DOHH2 (cell line): ENCODE results near the gene PNPLA2.
A peak's percentile ranks its signal among the peaks of the same experiment; 100 is the strongest.

Experiments
- H3F3A ChIP-seq: fragments of 200-600 bp; sonication (generic), shearing (Covaris generic); 2 replicates; pipeline ENCODE4 v1.6.0; 2016; ENCODE audit warnings: antibody characterized with exemption, mild to moderate bottlenecking; ENCODE audit not compliant: control insufficient read depth, insufficient read depth
- H3K27ac ChIP-seq: fragments of 200-600 bp; sonication (generic); 2 replicates; pipeline ENCODE4 v1.5.1; 2014; ENCODE audit warnings: low read depth, mild to moderate bottlenecking, low read length, moderate library complexity
- H3K27me3 ChIP-seq: fragments of 200-600 bp; sonication (generic); 2 replicates; pipeline ENCODE4 v1.6.1; 2014; ENCODE audit warnings: mild to moderate bottlenecking, low read length, mixed read lengths; ENCODE audit not compliant: control insufficient read depth
- H3K36me3 ChIP-seq: fragments of 200-600 bp; sonication (generic); 2 replicates; pipeline ENCODE4 v1.6.1; 2014; ENCODE audit warnings: mild to moderate bottlenecking, low read length, moderate library complexity, mixed read lengths; ENCODE audit not compliant: control insufficient read depth
- H3K4me1 ChIP-seq: fragments of 200-600 bp; sonication (generic); 2 replicates; pipeline ENCODE4 v1.6.1; 2014; ENCODE audit warnings: mild to moderate bottlenecking, low read length, mixed read lengths; ENCODE audit not compliant: control insufficient read depth
- H3K4me2 ChIP-seq: fragments of 200-600 bp; sonication (generic); 2 replicates; pipeline ENCODE4 v1.6.0; 2014; ENCODE audit warnings: mild to moderate bottlenecking, low read length, moderate library complexity
- H3K4me3 ChIP-seq: fragments of 200-600 bp; sonication (generic); 2 replicates; pipeline ENCODE4 v1.5.1; 2014; ENCODE audit warnings: mild to moderate bottlenecking, low read length, mixed read lengths
- H3K79me2 ChIP-seq: fragments of 200-600 bp; sonication (generic); 2 replicates; pipeline ENCODE4 v1.6.1; 2014; ENCODE audit warnings: mild to moderate bottlenecking, low read length, mixed read lengths; ENCODE audit not compliant: control insufficient read depth
- H3K9me2 ChIP-seq: fragments of 200-600 bp; sonication (generic); replicated peaks from 2 replicates; pipeline ENCODE4 v1.6.1; 2014; ENCODE audit warnings: mild to moderate bottlenecking, low read length, mixed read lengths; ENCODE audit not compliant: control insufficient read depth
- H3K9me3 ChIP-seq: fragments of 200-600 bp; sonication (generic); 2 replicates; pipeline ENCODE4 v1.6.1; 2014; ENCODE audit warnings: antibody characterized with exemption, low read length, mixed read lengths; ENCODE audit not compliant: control insufficient read depth, insufficient read depth
- H4K20me1 ChIP-seq: fragments of 200-600 bp; sonication (generic); 2 replicates; pipeline ENCODE4 v1.6.0; 2014; ENCODE audit warnings: low read depth, mild to moderate bottlenecking, antibody characterized with exemption, low read length, moderate library complexity; ENCODE audit not compliant: control insufficient read depth, insufficient read depth
- EZH2phosphoT487 ChIP-seq: fragments of 200-600 bp; sonication (generic); IDR thresholded peaks from 2 replicates; pipeline ENCODE4 v1.6.1; 2017; ENCODE audit warnings: borderline replicate concordance, mild to moderate bottlenecking, antibody characterized with exemption, low read length, moderate library complexity, mixed read lengths
- TF ChIP-seq, protein P1 (sequence below): fragments of 200-600 bp; sonication (generic); IDR thresholded peaks from one replicate; pipeline ENCODE4 v1.5.1; 2014; ENCODE audit warnings: antibody characterized with exemption, mild to moderate bottlenecking, low read depth, low read length; ENCODE audit not compliant: poor library complexity, severe bottlenecking

PNPLA2 gene

DNA sequence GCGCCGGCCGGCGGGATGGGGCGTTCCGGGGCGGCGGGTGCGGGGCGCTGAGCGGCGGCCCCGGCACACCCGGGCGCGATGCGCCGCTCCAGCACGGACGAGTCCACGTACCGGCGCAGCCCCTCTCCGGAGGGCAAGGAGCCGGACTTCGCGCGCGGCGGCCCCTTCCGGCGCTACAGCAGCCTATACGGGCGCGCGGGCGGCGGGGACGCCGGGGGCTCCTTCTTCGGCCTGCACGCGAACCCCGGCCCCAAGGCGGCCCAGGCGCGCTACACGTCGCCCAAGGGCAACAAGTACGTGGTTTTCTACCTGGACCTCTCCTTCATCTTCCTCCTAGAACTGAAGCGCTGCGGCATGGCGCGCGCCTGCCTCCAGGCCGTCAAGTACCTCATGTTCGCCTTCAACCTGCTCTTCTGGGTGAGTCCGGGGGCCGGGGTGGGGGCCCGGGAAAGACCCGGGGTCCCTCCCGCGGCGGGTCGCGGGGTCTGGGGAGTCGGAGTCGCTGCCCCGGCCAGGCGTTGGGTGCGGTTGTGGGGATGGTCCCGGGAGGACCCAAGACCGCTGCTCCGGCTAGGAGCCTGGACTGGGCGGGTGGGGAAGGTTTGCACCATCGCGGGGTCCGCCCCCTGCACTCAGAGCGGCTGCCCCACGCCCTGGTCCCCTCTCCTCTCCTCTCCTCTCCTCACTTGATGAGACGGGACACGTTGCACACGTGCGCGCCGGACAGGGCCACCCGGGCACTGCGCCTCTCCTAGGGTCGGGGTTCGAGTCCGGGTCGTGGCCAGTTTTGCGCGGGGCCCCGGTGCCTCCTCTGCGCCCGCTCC is 31.4 kb downstream of the PNPLA2 start:
- no peak overlapping the region for H3K27ac ChIP-seq
- H3F3A ChIP-seq = no peaks in the 10 kb centered on the region
- H4K20me1 ChIP-seq = peaks cover 4% of the 10 kb centered on the region; the same call in 1 of the 2 replicates
- H3K27me3 ChIP-seq = peaks cover 19% of the 10 kb centered on the region
- TF ChIP-seq EZH2phosphoT487 = no peak
- TF ChIP-seq, protein P1, sequence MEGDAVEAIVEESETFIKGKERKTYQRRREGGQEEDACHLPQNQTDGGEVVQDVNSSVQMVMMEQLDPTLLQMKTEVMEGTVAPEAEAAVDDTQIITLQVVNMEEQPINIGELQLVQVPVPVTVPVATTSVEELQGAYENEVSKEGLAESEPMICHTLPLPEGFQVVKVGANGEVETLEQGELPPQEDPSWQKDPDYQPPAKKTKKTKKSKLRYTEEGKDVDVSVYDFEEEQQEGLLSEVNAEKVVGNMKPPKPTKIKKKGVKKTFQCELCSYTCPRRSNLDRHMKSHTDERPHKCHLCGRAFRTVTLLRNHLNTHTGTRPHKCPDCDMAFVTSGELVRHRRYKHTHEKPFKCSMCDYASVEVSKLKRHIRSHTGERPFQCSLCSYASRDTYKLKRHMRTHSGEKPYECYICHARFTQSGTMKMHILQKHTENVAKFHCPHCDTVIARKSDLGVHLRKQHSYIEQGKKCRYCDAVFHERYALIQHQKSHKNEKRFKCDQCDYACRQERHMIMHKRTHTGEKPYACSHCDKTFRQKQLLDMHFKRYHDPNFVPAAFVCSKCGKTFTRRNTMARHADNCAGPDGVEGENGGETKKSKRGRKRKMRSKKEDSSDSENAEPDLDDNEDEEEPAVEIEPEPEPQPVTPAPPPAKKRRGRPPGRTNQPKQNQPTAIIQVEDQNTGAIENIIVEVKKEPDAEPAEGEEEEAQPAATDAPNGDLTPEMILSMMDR = no peak
- no peaks in the 10 kb centered on the region for H3K79me2 ChIP-seq
- no peaks in the 10 kb centered on the region for H3K9me2 ChIP-seq
- H3K36me3 ChIP-seq = no peaks in the 10 kb centered on the region
- H3K9me3 ChIP-seq = no peaks in the 10 kb centered on the region
- 0 out of 2 replicates have a peak overlapping the region, but pooled peaks have one; percentile 10 for H3K4me3 ChIP-seq
- H3K4me1 ChIP-seq = peaks cover 15% of the 10 kb centered on the region
- H3K4me2 ChIP-seq = peak overlapping the region; percentile 40; the same call in 1 of the 2 replicates

DNA sequence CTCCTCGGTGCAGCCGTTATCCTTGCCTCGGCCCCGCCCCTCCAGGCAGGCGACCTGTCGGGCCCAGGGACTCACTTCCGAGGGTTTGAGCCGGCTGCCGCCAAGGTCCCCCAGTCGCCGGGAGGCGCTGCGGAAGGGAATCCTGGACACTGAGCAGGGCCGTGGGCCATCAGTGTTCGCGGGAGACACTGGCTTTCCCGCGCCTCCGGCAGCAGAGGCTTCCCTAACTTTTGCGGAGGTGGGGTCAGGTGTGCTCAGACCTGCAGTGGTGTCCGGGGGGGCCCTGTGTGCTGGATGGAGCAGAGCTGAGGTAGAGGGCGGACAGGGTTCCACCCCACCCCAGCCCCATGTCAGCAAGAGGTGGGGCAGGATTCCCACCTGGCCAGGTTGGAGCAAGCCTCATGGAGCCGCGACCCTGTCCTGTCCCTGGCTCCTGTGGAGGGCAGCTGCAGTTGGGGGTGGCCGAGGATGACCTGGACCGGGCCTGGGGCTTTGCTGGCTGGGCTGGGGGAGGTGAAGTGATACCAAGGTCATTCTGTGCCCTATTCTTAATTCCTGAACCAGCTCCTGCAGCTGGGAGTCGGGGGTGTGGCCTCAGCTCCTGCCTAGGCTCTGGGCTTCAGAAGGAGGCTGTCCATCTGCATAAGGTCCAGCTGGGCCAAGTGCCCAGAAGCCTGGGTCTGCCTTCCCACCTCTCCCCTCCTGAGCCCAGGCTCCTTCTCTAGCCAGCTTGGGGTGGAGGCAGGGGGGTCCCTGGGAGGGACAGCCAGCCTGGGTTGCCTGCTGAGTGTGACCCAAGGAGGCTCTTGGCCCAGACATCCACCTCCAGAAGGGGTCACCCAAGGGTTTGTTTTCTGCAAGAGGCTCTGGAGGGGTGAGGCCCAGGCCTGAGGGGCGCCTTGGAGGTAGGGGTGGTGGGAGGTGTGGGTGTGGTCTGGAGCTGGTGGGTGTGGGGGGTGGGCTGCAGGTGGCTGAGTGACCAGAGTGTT is 32.4 kb downstream of the PNPLA2 start:
- no peak overlapping the region for H3K4me2 ChIP-seq
- TF ChIP-seq, protein P1 = peak; percentile 53
- no peak for TF ChIP-seq EZH2phosphoT487
- H3K9me3 ChIP-seq = no peaks in the 10 kb centered on the region
- peaks cover 15% of the 10 kb centered on the region for H3K4me1 ChIP-seq
- H3K9me2 ChIP-seq = no peaks in the 10 kb centered on the region
- H4K20me1 ChIP-seq = peaks cover 4% of the 10 kb centered on the region; the same call in 1 of the 2 replicates
- no peaks in the 10 kb centered on the region for H3F3A ChIP-seq
- H3K27ac ChIP-seq = no peak overlapping the region
- H3K79me2 ChIP-seq = no peaks in the 10 kb centered on the region
- peaks cover 19% of the 10 kb centered on the region for H3K27me3 ChIP-seq
- H3K36me3 ChIP-seq = no peaks in the 10 kb centered on the region
- H3K4me3 ChIP-seq = no peak overlapping the region

DNA sequence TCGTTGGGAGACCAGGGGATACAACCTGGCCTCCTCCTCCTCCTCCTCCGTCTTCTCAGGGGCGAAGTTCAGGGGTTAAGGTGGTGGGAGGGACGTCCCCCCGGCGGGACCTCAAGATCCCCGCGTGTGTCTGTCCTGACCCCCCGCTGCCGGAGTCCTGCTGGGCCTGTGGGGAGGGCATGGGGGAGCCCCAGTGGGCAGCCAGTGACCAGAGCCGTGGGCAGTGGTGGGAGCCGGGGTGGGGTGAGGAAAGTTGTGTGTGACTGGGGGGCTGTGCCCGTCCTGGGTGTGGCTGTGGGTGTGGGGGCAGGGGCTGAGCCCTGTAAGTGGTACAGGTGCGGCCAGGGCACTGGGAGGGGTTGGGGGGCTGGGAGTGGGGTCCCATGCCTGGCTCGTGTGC is 34.0 kb downstream of the PNPLA2 start:
- Histone ChIP-seq H3K36me3 (no peaks in the 10 kb centered on the region), H3K9me3 (no peaks in the 10 kb centered on the region), H3F3A (no peaks in the 10 kb centered on the region), H3K27me3 (peaks cover 14% of the 10 kb centered on the region), H3K79me2 (no peaks in the 10 kb centered on the region), H3K4me2 (no peak overlapping the region), H4K20me1 (peaks cover 4% of the 10 kb centered on the region; the same call in 1 of the 2 replicates), H3K27ac (no peak overlapping the region), H3K9me2 (no peaks in the 10 kb centered on the region), H3K4me3 (no peak overlapping the region), H3K4me1 (peaks cover 15% of the 10 kb centered on the region)
- TF ChIP-seq, protein P1 = no peak
- TF ChIP-seq EZH2phosphoT487 = no peak
